Measurements from ENCODE around the gene ADAMTSL1.

- TF ChIP-seq CTCF (IDR thresholded peaks at IDR 0.05) (no peak), POLR2A (IDR thresholded peaks at IDR 0.05) (no peak), POLR2AphosphoS5 (IDR thresholded peaks at IDR 0.05) (no peak)
Observed at GRCh38 chr9:18806232-18807080, 332.5 kb downstream of the ADAMTSL1 start.
